CD14-positive monocyte (primary cell): ENCODE results near the gene POLR2J. TPM values are rescaled to one million over a fixed set of nuclear protein-coding genes. Genes with fewer than 3 reads are reported as not detected.
"Not testable (repeated sequence)": the region's sequence is repeated elsewhere in the genome, so short reads cannot be mapped to it uniquely, and the experiment has no call there.

ENCODE experiments used
- DNase-seq, 3 donors: peaks; one replicate each; pipeline ENCODE4 v3.0.0-alpha.2; 2011 to 2022
- H2AFZ ChIP-seq: 2 replicates; pipeline ENCODE4 v1.6.0; 2012; ENCODE audit warnings: mild to moderate bottlenecking, low read depth, low read length, inconsistent platforms; ENCODE audit not compliant: insufficient read depth, poor library complexity, severe bottlenecking
- H3K27ac ChIP-seq, 2 donors: 1 replicate in 1 of 2; 2 replicates in 1 of 2; pipeline ENCODE4 v1.5.1; 2012 to 2013; ENCODE audit warnings: low read length in 2 of 2, control low read depth in 1 of 2, inconsistent platforms in 1 of 2, low read depth in 1 of 2, mild to moderate bottlenecking in 1 of 2
- H3K27me3 ChIP-seq, 2 donors: one replicate each; pipeline versions ENCODE4 v1.6.0 to v1.6.1; 2011 to 2013; ENCODE audit warnings: low read length in 2 of 2; ENCODE audit not compliant: control insufficient read depth in 2 of 2, insufficient read depth in 2 of 2
- H3K36me3 ChIP-seq, 2 donors: replicated peaks in 1 of 2; 1 replicate in 1 of 2; 2 replicates in 1 of 2; pipeline versions ENCODE4 v1.5.1 to v1.6.1; 2012 to 2013; ENCODE audit warnings: low read length in 2 of 2, control low read depth in 1 of 2, inconsistent platforms in 1 of 2, mild to moderate bottlenecking in 1 of 2; ENCODE audit not compliant: insufficient read depth in 2 of 2, control insufficient read depth in 1 of 2
- H3K4me1 ChIP-seq, 2 donors: 1 replicate in 1 of 2; 2 replicates in 1 of 2; pipeline versions ENCODE4 v1.5.1 to v1.6.1; 2012 to 2013; ENCODE audit warnings: low read length in 2 of 2, control low read depth in 1 of 2, inconsistent platforms in 1 of 2, mild to moderate bottlenecking in 1 of 2, moderate library complexity in 1 of 2; ENCODE audit not compliant: insufficient read depth in 2 of 2, control insufficient read depth in 1 of 2
- H3K4me2 ChIP-seq: replicated peaks from 2 replicates; pipeline ENCODE3; 2012; ENCODE audit warnings: low read length, moderate library complexity, mild to moderate bottlenecking; ENCODE audit not compliant: poor library complexity, severe bottlenecking; ENCODE audit errors: extremely low read depth
- H3K4me3 ChIP-seq, 3 experiments: fragments of 200-600 bp in 1 of 3; sonication (generic) in 1 of 3; replicated peaks in 1 of 3; 1 replicate in 2 of 3; 2 replicates in 1 of 3; pipeline ENCODE4 v1.5.1; 2011 to 2013; ENCODE audit warnings: low read length in 3 of 3, mild to moderate bottlenecking in 3 of 3, control low read depth in 2 of 3, low read depth in 2 of 3, inconsistent platforms in 1 of 3, moderate library complexity in 1 of 3
- H3K79me2 ChIP-seq: 2 replicates; pipeline ENCODE4 v1.6.0; 2012; ENCODE audit warnings: mild to moderate bottlenecking, control low read depth, inconsistent platforms, low read length, moderate library complexity; ENCODE audit not compliant: insufficient read depth
- H3K9ac ChIP-seq: 2 replicates; pipeline ENCODE4 v1.6.0; 2017; ENCODE audit warnings: low read length, mild to moderate bottlenecking; ENCODE audit not compliant: insufficient read depth, poor library complexity, severe bottlenecking
- H3K9me3 ChIP-seq, 2 donors: replicated peaks in 1 of 2; 1 replicate in 1 of 2; 2 replicates in 1 of 2; pipeline versions ENCODE4 v1.5.1 to v1.6.1; 2012 to 2013; ENCODE audit warnings: low read length in 2 of 2, control low read depth in 1 of 2; ENCODE audit not compliant: control insufficient read depth in 1 of 2, insufficient read depth in 1 of 2
- H4K20me1 ChIP-seq: 2 replicates; pipeline ENCODE4 v1.6.0; 2012; ENCODE audit warnings: mild to moderate bottlenecking, low read length, control low read depth, moderate library complexity; ENCODE audit not compliant: insufficient read depth
- H3K27ac Mint-ChIP-seq, 7 donors: one replicate each; pipeline ENCODE4 v1.8.0; 2020; ENCODE audit warnings: mild to moderate bottlenecking in 7 of 7, mixed read lengths in 7 of 7, moderate library complexity in 6 of 7, inconsistent platforms in 2 of 7
- H3K27me3 Mint-ChIP-seq, 3 donors: one replicate each; pipeline ENCODE4 v1.8.0; 2021 to 2022; ENCODE audit warnings: low read depth in 3 of 3, mild to moderate bottlenecking in 3 of 3, mixed read lengths in 3 of 3, moderate library complexity in 3 of 3, inconsistent platforms in 1 of 3
- H3K36me3 Mint-ChIP-seq, 2 donors: one replicate each; pipeline ENCODE4 v1.8.0; 2020; ENCODE audit warnings: mixed read lengths in 2 of 2, inconsistent platforms in 1 of 2, mild to moderate bottlenecking in 1 of 2
- H3K4me1 Mint-ChIP-seq: one replicate; pipeline ENCODE4 v1.8.0; 2020; ENCODE audit warnings: mild to moderate bottlenecking, mixed read lengths
- H3K4me3 Mint-ChIP-seq, 2 donors: one replicate each; pipeline ENCODE4 v1.8.0; 2020; ENCODE audit warnings: mild to moderate bottlenecking in 2 of 2, mixed read lengths in 2 of 2, moderate library complexity in 1 of 2
- H3K9me3 Mint-ChIP-seq, 7 donors: one replicate each; pipeline ENCODE4 v1.8.0; 2020 to 2022; ENCODE audit warnings: mixed read lengths in 7 of 7, mild to moderate bottlenecking in 6 of 7, moderate library complexity in 6 of 7, inconsistent platforms in 2 of 7
- WGBS: methylation state at CpG from one replicate; pipeline ENCODE4 v1.1.5; 2013; ENCODE audit warnings: missing lambda C conversion rate; ENCODE audit not compliant: insufficient coverage; 5-methylcytosine and 5-hydroxymethylcytosine counted together
- intact Hi-C, 2 donors: fragments of 100-400 bp; cut with micrococcal nuclease; formaldehyde crosslinking; loops; one replicate each; pipeline versions ENCODE4 v1.15.0 to v1.15.1; 2023
- polyA plus RNA-seq, 3 donors: library from polyadenylated mRNA; depleted of rRNA in 1 of 3; unstranded in 2 of 3; stranded (reverse) in 1 of 3; fragments of 300-500 nt in 2 of 3; fragments of >200 nt in 1 of 3; fragmentation: Illumina TruSeq in 2 of 3; gene quantifications; 1 replicate in 2 of 3; 2 replicates in 1 of 3; pipeline ENCODE4 v1.2.3, GENCODE V29; 2012 to 2021

Gene POLR2J
- polyA plus RNA-seq, 3 donors, result 65.7 to 104 (median 85.0) TPM

DNA sequence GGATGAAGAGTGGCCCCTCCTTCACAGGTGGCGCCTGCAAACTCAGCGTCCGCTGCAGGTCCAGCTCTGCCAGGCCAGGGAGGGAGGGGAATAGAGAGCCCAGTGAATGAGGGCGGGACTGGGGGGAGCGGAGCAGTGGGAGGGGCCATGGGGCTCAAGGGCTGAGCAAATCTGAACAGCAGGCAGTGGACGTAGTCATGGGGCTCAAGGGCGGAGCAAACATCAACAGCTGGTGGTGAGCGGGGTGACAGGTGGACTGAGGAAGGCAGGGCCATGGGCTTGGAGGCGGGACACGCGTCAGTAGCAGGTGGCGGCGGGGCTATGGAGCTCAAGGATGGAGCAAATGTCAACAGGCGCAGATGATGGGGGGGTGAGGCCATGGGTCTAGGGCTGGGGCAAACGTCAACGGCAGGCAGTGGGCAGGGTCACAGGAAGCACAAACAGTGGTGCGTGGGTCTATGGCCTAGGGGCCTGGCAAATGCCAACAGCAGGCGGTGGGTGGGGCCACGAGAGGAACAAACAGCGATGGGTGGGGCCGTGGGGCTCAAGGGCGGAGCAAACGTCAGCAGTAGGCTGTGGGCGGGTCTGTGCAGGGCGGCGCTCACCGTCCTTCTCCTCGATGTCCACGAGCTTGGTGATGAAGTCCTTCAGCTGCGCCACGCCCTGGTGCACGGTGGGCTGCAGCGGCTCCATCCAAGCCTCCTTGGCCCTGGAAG, 14.7 kb upstream of the POLR2J start:
- H3K27ac Mint-ChIP-seq, H3K36me3 ChIP-seq, H3K27me3 ChIP-seq, H3K9ac ChIP-seq, H3K4me3 Mint-ChIP-seq, H3K79me2 ChIP-seq, H3K4me1 ChIP-seq, H3K4me3 ChIP-seq, H3K9me3 ChIP-seq, H3K9me3 Mint-ChIP-seq, H2AFZ ChIP-seq, DNase-seq, H4K20me1 ChIP-seq, H3K4me1 Mint-ChIP-seq, H3K4me2 ChIP-seq, H3K36me3 Mint-ChIP-seq, intact Hi-C loops, H3K27ac ChIP-seq, H3K27me3 Mint-ChIP-seq: not testable (repeated sequence)
- no CpG with 5 or more reads among the region's 33 CpGs for WGBS

DNA sequence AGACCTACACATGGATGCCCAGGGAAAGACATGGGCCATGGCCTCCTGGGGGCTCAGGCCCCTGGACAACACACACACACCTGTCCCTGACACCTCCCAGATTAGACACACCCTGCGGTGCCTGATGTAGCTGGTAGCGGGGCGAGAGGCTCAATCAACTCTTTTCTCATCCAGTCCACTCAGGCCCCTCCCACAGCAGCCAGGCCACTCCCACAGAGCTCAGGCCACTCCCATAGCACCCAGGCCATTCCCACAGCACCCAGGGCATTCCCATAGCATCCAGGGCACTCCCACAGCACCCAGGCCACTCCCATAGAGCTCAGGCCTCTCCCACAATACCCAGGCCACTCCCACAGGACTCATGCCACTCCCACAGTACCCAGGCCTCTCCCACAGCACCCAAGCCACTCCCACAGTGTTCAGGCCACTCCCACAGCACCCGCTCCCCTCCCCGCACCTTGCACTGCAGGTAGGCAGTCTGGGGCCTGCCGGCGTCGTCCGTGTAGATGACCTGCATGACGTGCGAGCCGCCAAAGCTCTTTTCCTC, 11.9 kb upstream of the POLR2J start:
- H3K27me3 ChIP-seq, H3K27ac ChIP-seq, H3K36me3 Mint-ChIP-seq, H3K36me3 ChIP-seq, H3K27me3 Mint-ChIP-seq, H3K4me2 ChIP-seq, intact Hi-C loops, H4K20me1 ChIP-seq, H3K79me2 ChIP-seq, H3K4me3 ChIP-seq, H2AFZ ChIP-seq, H3K4me1 Mint-ChIP-seq, H3K9me3 ChIP-seq, H3K9ac ChIP-seq, DNase-seq, H3K4me1 ChIP-seq, H3K9me3 Mint-ChIP-seq, H3K4me3 Mint-ChIP-seq: not testable (repeated sequence)
- WGBS, result no CpG with 5 or more reads among the region's 12 CpGs
- H3K27ac Mint-ChIP-seq, result peak overlapping the region in 1 of 7 donors; percentile 30

DNA sequence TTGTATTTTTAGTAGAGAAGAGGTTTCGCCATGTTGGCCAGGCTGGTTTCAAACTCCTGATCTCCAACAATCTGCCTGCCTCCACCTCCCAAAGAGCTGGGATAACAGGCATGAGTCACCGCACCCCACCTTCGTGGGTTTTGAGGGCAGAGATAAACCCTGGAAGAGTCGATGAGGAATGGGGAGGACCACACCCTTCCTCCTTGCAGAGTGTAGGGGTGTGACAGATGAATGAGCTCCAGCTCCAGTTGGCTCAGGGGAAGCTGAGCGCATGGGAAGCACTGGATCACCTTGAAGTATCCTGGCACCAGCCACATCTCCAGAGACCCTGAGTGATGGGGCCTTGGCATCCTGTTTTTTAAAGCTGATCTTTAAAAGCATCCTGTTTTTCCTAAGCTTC, 5.6 kb upstream of the POLR2J start:
- H3K9me3 ChIP-seq, DNase-seq, H3K27me3 ChIP-seq, H3K27ac ChIP-seq, H3K36me3 ChIP-seq, H3K9me3 Mint-ChIP-seq, H3K79me2 ChIP-seq, H3K9ac ChIP-seq, H3K4me3 ChIP-seq, H3K4me1 ChIP-seq, intact Hi-C loops, H4K20me1 ChIP-seq, H3K27me3 Mint-ChIP-seq, H3K4me3 Mint-ChIP-seq, H3K4me1 Mint-ChIP-seq, H2AFZ ChIP-seq, H3K36me3 Mint-ChIP-seq, H3K27ac Mint-ChIP-seq, H3K4me2 ChIP-seq: not testable (repeated sequence)
- WGBS, result no CpG with 5 or more reads among the region's 5 CpGs

DNA sequence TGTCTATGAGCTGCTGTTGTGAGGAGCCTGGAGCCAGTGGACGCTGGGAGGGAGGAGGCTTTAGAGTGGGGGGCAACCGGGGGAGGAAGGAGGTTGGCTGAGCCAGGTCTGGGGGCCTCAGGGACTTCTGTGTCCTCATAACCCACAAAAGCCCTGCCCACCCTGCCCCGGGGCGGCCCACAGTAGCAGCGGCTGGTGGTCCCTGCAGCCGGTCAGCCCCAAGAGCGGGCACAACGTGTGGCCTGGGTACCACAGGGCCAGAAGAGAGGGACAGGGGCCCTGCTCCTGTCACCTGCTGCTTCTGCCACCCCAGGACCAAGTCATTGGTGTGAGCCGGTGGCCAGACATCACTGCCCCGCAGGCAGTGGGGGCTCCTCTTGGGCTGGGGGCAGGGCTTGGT, 3.2 kb upstream of the POLR2J start:
- WGBS, result no CpG with 5 or more reads among the region's 10 CpGs
- H3K4me3 ChIP-seq, H3K9me3 ChIP-seq, H3K9me3 Mint-ChIP-seq, H3K4me1 ChIP-seq, H3K4me2 ChIP-seq, intact Hi-C loops, H3K4me3 Mint-ChIP-seq, H3K27ac Mint-ChIP-seq, H3K36me3 ChIP-seq, H3K4me1 Mint-ChIP-seq, H2AFZ ChIP-seq, H4K20me1 ChIP-seq, H3K27ac ChIP-seq, H3K79me2 ChIP-seq, H3K27me3 Mint-ChIP-seq, H3K9ac ChIP-seq, DNase-seq, H3K36me3 Mint-ChIP-seq, H3K27me3 ChIP-seq: not testable (repeated sequence)
